GM23338 (cell line): Measurements from ENCODE around the gene CEBPB. TPM values are rescaled to one million over a fixed set of nuclear protein-coding genes. Genes with fewer than 3 reads are reported as not detected.

Source experiments
- ATAC-seq: fragments of 200-7000 bp; cut with Tn5 transposase; 3 replicates; pipeline ENCODE4 v1.9.1; 2020
- DNase-seq: peaks from one replicate; pipeline ENCODE4 v3.0.0-alpha.2; 2015; ENCODE audit warnings: low spot score
- H2AFZ ChIP-seq: fragments of 200-600 bp; sonication (generic); 2 replicates; pipeline ENCODE4 v1.8.0; 2016; ENCODE audit warnings: antibody characterized with exemption, mild to moderate bottlenecking, moderate library complexity
- H3F3A ChIP-seq: fragments of 200-600 bp; sonication (generic); replicated peaks from 2 replicates; pipeline ENCODE4 v1.8.0; 2017; ENCODE audit warnings: antibody characterized with exemption, mixed run types, low read depth
- H3K27ac ChIP-seq: fragments of 200-600 bp; sonication (generic); 2 replicates; pipeline ENCODE4 v1.6.1; 2016; ENCODE audit warnings: low read depth
- H3K27me3 ChIP-seq: fragments of 200-600 bp; sonication (generic); 2 replicates; pipeline ENCODE4 v1.8.0; 2016; ENCODE audit warnings: mild to moderate bottlenecking, mixed run types, moderate library complexity; ENCODE audit not compliant: insufficient read depth
- H3K36me3 ChIP-seq: fragments of 200-600 bp; sonication (generic); 2 replicates; pipeline ENCODE4 v1.8.0; 2016; ENCODE audit warnings: mild to moderate bottlenecking; ENCODE audit not compliant: insufficient read depth
- H3K4me1 ChIP-seq: fragments of 200-600 bp; sonication (generic); 2 replicates; pipeline ENCODE4 v1.8.0; 2016; ENCODE audit warnings: mild to moderate bottlenecking, moderate library complexity; ENCODE audit not compliant: insufficient read depth
- H3K4me2 ChIP-seq: fragments of 200-600 bp; sonication (generic); 2 replicates; pipeline ENCODE4 v1.7.1; 2017; ENCODE audit warnings: mixed run types
- H3K4me3 ChIP-seq: fragments of 200-600 bp; sonication (generic); 2 replicates; pipeline ENCODE4 v1.6.1; 2016; ENCODE audit warnings: mixed run types
- H3K79me2 ChIP-seq: fragments of 200-600 bp; sonication (generic); replicated peaks from 2 replicates; pipeline ENCODE4 v1.8.0; 2017; ENCODE audit warnings: mild to moderate bottlenecking; ENCODE audit not compliant: insufficient read depth
- H3K9me2 ChIP-seq: fragments of 200-600 bp; sonication (generic); 2 replicates; pipeline ENCODE4 v1.8.0; 2017; ENCODE audit not compliant: insufficient read depth
- H4K20me1 ChIP-seq: fragments of 200-600 bp; sonication (generic); replicated peaks from 2 replicates; pipeline ENCODE4 v1.8.0; 2017; ENCODE audit warnings: mild to moderate bottlenecking; ENCODE audit not compliant: insufficient read depth
- H3K27ac Mint-ChIP-seq: 2 replicates; pipeline ENCODE4 v1.8.0; 2020; ENCODE audit warnings: inconsistent platforms, mild to moderate bottlenecking, moderate library complexity, mixed read lengths
- H3K27me3 Mint-ChIP-seq: 3 replicates; pipeline ENCODE4 v1.8.0; 2022; ENCODE audit warnings: low read depth, mild to moderate bottlenecking, moderate library complexity, mixed read lengths, inconsistent platforms; ENCODE audit not compliant: insufficient read depth, poor library complexity
- H3K36me3 Mint-ChIP-seq: 3 replicates; pipeline ENCODE4 v1.8.0; 2021; ENCODE audit warnings: low read depth, mild to moderate bottlenecking, inconsistent platforms, moderate library complexity, mixed read lengths
- H3K4me1 Mint-ChIP-seq: 3 replicates; pipeline ENCODE4 v1.8.0; 2020; ENCODE audit warnings: mild to moderate bottlenecking, inconsistent platforms, mixed read lengths
- H3K4me3 Mint-ChIP-seq: 3 replicates; pipeline ENCODE4 v1.8.0; 2021; ENCODE audit warnings: moderate library complexity, mild to moderate bottlenecking, inconsistent platforms, mixed read lengths
- H3K9me3 Mint-ChIP-seq: 3 replicates; pipeline ENCODE4 v1.8.0; 2020; ENCODE audit warnings: moderate library complexity, mild to moderate bottlenecking, inconsistent platforms, mixed read lengths
- CREB1 ChIP-seq: fragments of 250-450 bp; sonication (Bioruptor Pico); IDR thresholded peaks from 2 replicates; pipeline ENCODE4 v1.5.0; 2020; ENCODE audit warnings: low read depth, mild to moderate bottlenecking, moderate library complexity
- CTCF ChIP-seq, 2 experiments: fragments of 200-600 bp in 1 of 2; sonication (generic) in 1 of 2; conservative IDR thresholded peaks; 2 replicates each; pipeline versions ENCODE4 v1.5.1 to v1.6.1; 2016 to 2017; ENCODE audit warnings: antibody characterized with exemption in 2 of 2, low read depth in 2 of 2, mild to moderate bottlenecking in 2 of 2, moderate library complexity in 1 of 2
- ETS1 ChIP-seq: IDR thresholded peaks from 2 replicates; pipeline ENCODE4 v1.6.1; 2016; ENCODE audit warnings: antibody characterized with exemption
- EZH2 ChIP-seq: fragments of 200-600 bp; sonication (generic); IDR thresholded peaks from one replicate; pipeline ENCODE4 v1.8.0; 2017; ENCODE audit warnings: antibody characterized with exemption, mild to moderate bottlenecking, low read depth; ENCODE audit not compliant: unreplicated experiment
- EZH2phosphoT487 ChIP-seq: fragments of 200-600 bp; sonication (generic); IDR thresholded peaks from one replicate; pipeline ENCODE4 v1.8.1; 2018; ENCODE audit warnings: antibody characterized with exemption; ENCODE audit not compliant: unreplicated experiment
- JUNB ChIP-seq: IDR thresholded peaks from one replicate; pipeline ENCODE4 v1.6.1; 2016; ENCODE audit warnings: antibody characterized with exemption; ENCODE audit not compliant: unreplicated experiment
- NANOG ChIP-seq: IDR thresholded peaks from 2 replicates; pipeline ENCODE4 v1.6.1; 2016; ENCODE audit warnings: antibody characterized with exemption, borderline replicate concordance
- POLR2AphosphoS5 ChIP-seq: IDR thresholded peaks from 2 replicates; pipeline ENCODE4 v1.6.1; 2016; ENCODE audit warnings: antibody characterized with exemption, low read depth
- REST ChIP-seq: IDR thresholded peaks from one replicate; pipeline ENCODE4 v1.6.1; 2018; ENCODE audit warnings: antibody characterized with exemption; ENCODE audit not compliant: unreplicated experiment
- STAT1 ChIP-seq: IDR thresholded peaks from one replicate; pipeline ENCODE4 v1.6.1; 2016; ENCODE audit warnings: antibody characterized with exemption; ENCODE audit not compliant: unreplicated experiment
- ZNF114 ChIP-seq: fragments of 250-450 bp; sonication (Bioruptor Pico); IDR thresholded peaks from 2 replicates; pipeline ENCODE4 v1.5.0; 2020; ENCODE audit warnings: mild to moderate bottlenecking, moderate library complexity
- ZNF331 ChIP-seq: fragments of 250-450 bp; sonication (Bioruptor Pico); IDR thresholded peaks from 2 replicates; pipeline ENCODE4 v1.5.0; 2020; ENCODE audit warnings: low read depth, mild to moderate bottlenecking, moderate library complexity
- ZNF462 ChIP-seq: fragments of 250-450 bp; sonication (Bioruptor Pico); IDR thresholded peaks from 2 replicates; pipeline ENCODE4 v1.5.0; 2020; ENCODE audit warnings: mild to moderate bottlenecking, moderate library complexity
- polyA plus RNA-seq: library from polyadenylated mRNA; unstranded; fragments of >200 nt; fragmentation: Nextera tagmentation; extraction: Ambion mirVana; gene quantifications from 2 replicates; pipeline ENCODE4 v1.2.1, GENCODE V29; 2016
- total RNA-seq: library from RNA; depleted of rRNA; stranded (reverse); fragments of >200 nt; shearing (Covaris generic); gene quantifications from 2 replicates; pipeline ENCODE4 v1.2.3, GENCODE V29; 2014

CEBPB gene
- total and polyA plus RNA-seq, 2 experiments from 2014 or later = 20.6 to 25.4 TPM

- Histone ChIP-seq H3K27me3 (no peaks in the 10 kb centered on the region), H3K79me2 (peaks cover 17% of the 10 kb centered on the region), H3K4me1 (peaks cover 12% of the 10 kb centered on the region), H3K9me2 (no peaks in the 10 kb centered on the region), H3K4me3 (no peak overlapping the region), H3F3A (peaks cover 7% of the 10 kb centered on the region; the same call in 1 of the 2 replicates), H2AFZ (no peak overlapping the region), H4K20me1 (peaks cover 12% of the 10 kb centered on the region; the same call in 1 of the 2 replicates), H3K27ac (no peak overlapping the region), H3K4me2 (no peak overlapping the region), H3K36me3 (peaks cover 5% of the 10 kb centered on the region; the same call in 1 of the 2 replicates)
- Mint-ChIP-seq H3K27ac (no peak overlapping the region), H3K4me1 (peaks cover 43% of the 10 kb centered on the region), H3K4me3 (no peak overlapping the region), H3K9me3 (no peaks in the 10 kb centered on the region), H3K36me3 (peaks cover 40% of the 10 kb centered on the region), H3K27me3 (peaks cover 11% of the 10 kb centered on the region)
- TF ChIP-seq STAT1 (no peak), ZNF114 (CRISPR knock-in tag) (no peak), CTCF (conservative IDR thresholded peaks at IDR 0.05; ENCODE audit: low read depth in 2 of 2) (no peak), EZH2 (no peak), EZH2phosphoT487 (no peak), ZNF331 (CRISPR knock-in tag) (no peak), CREB1 (CRISPR knock-in tag) (no peak), REST (no peak), NANOG (no peak), POLR2AphosphoS5 (no peak), JUNB (no peak), ETS1 (no peak), ZNF462 (CRISPR knock-in tag) (no peak)
- ATAC-seq = no peak
- no peak for DNase-seq
These were observed 49.5 kb upstream of the CEBPB start for GRCh38 chr20:50141018-50141675.
